Measurements from ENCODE around the gene NR1D2.
"Not testable (repeated sequence)": the region's sequence is repeated elsewhere in the genome, so short reads cannot be mapped to it uniquely, and the experiment has no call there.

Gene NR1D2

GRCh38 chr3:23968463-23969184 is 23.5 kb downstream of the NR1D2 start:
- no peak for DNase-seq

GRCh38 chr3:23969393-23969792 is 24.3 kb downstream of the NR1D2 start:
- DNase-seq, result no peak

DNA sequence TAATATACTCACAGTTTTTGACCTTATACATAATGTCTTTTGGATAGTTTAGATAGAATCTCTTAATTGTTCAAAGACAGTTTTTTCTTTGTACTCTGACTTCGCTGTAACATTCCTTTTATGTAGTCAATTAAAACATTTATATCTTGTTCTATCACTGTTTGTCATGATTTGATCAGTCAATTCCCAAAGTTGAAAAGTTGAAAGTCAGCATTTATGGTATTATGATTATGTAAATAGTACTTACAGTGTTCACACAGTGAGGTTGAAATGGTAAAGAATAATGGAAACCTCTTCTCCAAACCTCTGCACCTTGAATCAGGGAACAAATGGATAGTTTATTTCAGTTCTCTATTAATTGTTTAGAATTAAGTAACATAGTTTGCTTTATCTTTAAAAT is 26.6 kb downstream of the NR1D2 start:
- DNase-seq, result no peak

- DNase-seq, result no peak
Observed at GRCh38 chr3:23976555-23976954, 31.5 kb downstream of the NR1D2 start.

- DNase-seq, result no peak
Observed at GRCh38 chr3:23979569-23979968, 34.5 kb downstream of the NR1D2 start.

DNA sequence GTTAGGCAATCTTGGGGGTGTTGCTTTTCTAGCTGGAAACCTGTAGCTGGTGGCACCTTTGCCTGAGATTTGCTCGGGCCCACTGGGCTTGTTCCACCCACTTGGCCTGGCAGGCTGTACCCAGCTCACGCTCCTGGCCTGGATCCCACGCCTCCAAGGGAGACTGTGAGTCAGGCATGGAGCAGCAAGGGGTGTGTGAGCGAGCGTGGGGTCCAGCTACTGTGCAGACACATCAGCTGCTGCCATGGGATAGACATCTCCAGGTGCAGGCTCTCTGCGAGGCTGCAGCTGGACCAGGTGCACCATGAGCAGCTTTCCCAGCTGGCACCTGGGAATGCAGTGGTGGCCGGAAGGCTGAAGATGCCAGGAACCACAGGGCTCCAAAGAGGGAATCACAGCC is 36.0 kb downstream of the NR1D2 start:
- no peak for DNase-seq

GRCh38 chr3:23981955-23982354 is 36.9 kb downstream of the NR1D2 start:
- no peak for DNase-seq

GRCh38 chr3:23984934-23985333 is 39.8 kb downstream of the NR1D2 start:
- DNase-seq, result no peak

DNA sequence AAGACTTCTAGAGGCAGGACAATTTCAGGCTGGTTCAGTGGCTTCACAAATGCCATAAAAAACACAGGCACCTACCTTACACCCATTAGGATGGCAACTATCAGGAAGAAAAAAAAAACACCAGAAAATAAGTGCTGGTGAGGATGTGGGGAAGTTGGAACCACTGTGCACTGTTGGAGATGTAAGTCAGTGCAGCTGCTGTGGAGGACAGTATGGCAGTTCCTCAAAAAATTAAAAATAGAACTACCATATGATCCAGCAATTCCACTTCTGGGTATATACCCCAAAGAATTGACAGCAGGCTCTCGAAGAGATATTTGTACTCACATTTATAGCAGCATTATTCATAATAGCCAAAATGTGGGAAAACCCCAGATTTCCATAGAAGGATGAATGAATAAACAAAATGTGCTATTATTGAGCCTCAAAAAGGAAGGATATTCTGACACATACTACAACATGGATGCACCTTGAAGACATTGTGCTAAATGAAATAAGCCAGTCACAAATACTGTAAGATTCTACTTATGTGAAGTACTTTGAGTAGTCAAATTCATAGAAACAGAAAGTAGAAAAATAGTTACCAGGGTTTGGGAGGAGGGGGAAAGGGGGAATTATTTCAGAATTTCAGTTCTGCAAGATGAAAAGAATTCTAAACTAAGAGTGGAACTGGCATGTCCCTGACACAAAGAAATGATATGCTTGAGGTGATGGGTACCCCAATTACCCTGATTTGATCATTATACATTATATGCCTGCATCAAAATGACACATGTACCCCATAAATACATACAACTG is 40.9 kb downstream of the NR1D2 start:
- no peak for DNase-seq

DNA sequence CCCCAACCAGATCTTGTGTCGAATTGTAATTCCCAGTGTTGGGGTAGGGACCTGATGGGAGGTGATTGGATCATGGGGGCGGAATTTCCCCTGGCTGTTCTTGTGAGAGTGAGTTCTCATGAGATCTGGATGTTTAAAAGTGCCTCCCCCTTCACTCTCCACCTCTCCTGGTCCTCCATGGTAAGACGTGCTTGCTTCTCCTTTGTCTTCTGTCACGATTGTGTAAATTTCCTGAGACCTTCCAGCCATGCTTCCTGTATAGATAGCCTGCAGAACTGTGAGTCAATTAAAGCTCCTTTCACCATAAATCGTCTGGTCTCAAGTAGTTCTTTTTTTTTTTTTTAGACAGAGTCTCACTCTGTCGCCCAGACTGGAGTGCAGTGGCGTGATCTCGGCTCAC is 42.3 kb downstream of the NR1D2 start:
- no peak for DNase-seq

- no peak for DNase-seq
Observed at GRCh38 chr3:23991306-23991682, 46.2 kb downstream of the NR1D2 start.

- peak; percentile 76 for DNase-seq
Observed at GRCh38 chr3:23991683-23992628, 46.9 kb downstream of the NR1D2 start.

- no peak for DNase-seq
Observed at GRCh38 chr3:23993556-23994243, 48.6 kb downstream of the NR1D2 start.

DNA sequence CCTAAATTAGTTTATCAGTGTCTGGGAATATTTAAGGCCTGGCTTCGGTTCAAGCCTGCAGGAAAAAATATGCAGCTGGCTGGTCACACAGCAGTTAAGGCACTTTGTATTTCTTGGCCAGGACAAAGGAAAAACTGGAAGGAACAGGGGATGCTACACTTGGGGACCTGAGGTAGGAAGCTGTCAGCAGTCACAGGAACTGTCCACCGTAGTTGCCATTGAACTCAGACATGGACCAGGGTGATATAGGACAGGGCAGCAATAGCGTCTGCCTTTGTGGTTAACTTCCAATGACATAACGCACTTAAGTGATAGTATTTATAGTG is 49.1 kb downstream of the NR1D2 start:
- DNase-seq, result no peak

DNA sequence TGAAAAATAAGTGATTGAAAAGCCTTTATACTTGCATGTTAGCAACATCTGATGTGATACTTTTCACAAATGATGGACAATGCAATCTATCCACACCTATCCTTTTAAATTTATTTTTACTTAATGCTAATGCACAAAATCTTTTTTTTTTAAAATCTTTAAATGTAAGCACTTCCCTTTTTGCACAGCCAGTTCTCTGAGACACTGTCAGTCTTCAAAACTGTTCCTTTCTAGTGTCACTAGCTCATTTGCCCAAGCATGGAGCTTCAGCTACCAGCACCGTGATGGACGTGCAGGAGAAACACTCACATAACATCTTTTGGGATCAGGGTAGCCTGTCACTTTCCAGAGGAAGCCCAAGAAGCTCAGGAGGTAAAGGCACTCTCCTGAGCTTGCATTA is 50.1 kb downstream of the NR1D2 start:
- DNase-seq, result no peak

- DNase-seq, result no peak
Observed at GRCh38 chr3:23996095-23996524, 51.0 kb downstream of the NR1D2 start.

DNA sequence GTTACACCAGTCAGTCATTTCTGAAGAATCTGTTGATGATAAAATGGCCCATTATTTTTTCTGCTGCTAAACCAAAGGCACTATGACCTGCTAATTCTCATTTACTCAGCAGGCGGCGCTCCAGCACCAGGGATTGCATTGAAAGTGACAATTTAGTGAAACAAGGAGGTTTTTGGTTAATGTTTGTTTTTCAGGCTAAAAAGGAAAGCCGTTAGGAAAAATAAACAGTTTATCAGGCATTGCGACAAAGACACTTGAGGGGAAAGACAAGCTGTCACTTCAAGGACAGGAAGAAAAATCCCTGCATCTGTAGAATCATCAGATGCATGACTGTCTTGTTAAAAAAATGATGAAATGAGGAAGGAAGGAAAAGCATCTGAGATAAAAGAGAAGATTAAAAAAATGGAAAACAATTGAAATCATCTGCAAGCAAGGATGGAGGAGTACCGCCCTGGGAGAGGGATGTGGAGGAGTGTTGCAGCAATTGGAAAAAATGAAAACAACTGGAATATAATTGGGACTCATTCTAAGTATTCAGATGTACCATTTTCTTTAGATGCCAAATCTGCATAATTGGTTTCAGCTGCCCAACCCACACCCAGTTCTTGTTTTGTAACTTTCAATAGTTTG is 54.0 kb downstream of the NR1D2 start:
- no peak for DNase-seq

DNA sequence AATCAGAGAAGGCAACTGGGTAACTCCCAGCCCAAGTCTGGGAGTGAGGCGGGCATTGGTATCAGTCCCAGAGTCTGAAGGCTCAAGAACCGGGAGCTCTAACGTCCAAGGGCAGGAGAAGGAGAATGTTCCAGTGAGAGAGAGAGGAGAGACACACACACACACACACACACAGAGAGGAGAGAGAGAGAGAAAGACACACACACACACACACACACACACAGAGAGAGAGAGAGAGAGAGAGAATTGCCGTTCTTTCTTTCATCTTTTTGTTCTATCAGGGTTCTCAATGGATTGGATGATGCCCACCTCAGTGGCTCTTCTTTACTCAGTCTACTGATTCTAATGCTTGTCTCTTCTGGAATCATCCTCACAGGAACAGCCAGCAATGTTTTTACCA is 57.0 kb downstream of the NR1D2 start:
- no peak for DNase-seq

DNA sequence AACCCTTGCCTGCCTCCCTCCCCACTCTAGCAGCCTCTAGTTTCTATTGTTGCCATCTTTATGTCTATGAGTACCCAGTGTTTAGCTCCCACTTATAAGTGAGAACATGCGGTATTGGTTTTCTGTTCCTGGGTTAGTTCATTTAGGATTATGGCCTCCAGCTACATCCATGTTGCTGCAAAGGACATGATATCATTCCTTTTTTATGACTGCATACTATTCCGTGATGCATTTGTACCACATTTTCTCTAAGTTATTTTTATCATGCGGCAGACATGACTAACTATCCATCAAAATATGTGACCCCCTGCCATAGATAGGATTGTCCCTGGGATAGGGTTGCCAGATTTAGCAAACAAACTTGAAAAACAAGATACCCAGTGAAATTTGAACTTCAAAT is 58.4 kb downstream of the NR1D2 start:
- DNase-seq, result no peak

GRCh38 chr3:24004171-24004938 is 59.3 kb downstream of the NR1D2 start:
- DNase-seq, result no peak

DNA sequence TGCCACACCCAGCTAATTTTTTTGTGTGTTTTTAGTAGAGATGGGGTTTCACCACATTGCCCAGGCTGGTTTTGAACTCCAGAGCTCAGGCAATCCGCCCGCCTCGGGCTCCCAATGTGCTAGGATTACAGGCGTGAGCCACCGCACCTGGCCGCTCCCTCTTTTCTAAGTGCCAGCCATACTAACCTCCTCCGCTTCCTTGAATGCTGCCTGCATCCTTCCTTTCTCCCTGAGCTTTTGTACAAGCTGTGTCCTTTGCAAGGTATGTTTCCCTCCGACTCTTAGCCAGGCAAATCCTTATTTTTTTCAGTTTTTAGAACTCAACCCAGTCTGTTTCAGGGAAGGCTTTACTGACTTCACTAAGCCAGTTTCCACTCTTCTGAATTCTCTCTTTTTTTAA is 60.6 kb downstream of the NR1D2 start:
- DNase-seq, result no peak

GRCh38 chr3:24010834-24011233 is 65.7 kb downstream of the NR1D2 start:
- DNase-seq, result not testable (repeated sequence)

Measured in NCI-H446 treated with DMSO at 0.1 percent for 48 hours (cell line).